CD4-positive, alpha-beta T cell (primary cell): ENCODE results near the gene WDR27. TPM values are rescaled to one million over a fixed set of nuclear protein-coding genes. Genes with fewer than 3 reads are reported as not detected.

Experiments used
- ATAC-seq: fragments of 200-7000 bp; cut with Tn5 transposase; one replicate; pipeline ENCODE4 v1.10.0; 2022; ENCODE audit warnings: mild to moderate bottlenecking; ENCODE audit not compliant: poor library complexity
- CTCF ChIA-PET: fragments of 350-600 bp; sonication (Branson Sonifier 250); formaldehyde crosslinking; loops from one replicate; lab custom pipeline; 2021; ENCODE audit warnings: antibody characterized with exemption, inconsistent platforms; lab: Charles Lee
- POLR2A ChIA-PET: fragments of 350-600 bp; sonication (Branson Sonifier 250); formaldehyde crosslinking; loops from one replicate; lab custom pipeline; 2021; ENCODE audit warnings: antibody characterized with exemption, inconsistent platforms; lab: Charles Lee
- DNase-seq, 14 experiments: peaks; one replicate each; pipeline ENCODE4 v3.0.0-alpha.2; 2013 to 2020; ENCODE audit warnings: mixed read lengths in 2 of 14
- H3K27ac ChIP-seq, 2 donors: one replicate each; pipeline versions ENCODE4 v1.5.1 to v1.7.0; 2013; ENCODE audit warnings: low read length in 2 of 2, low read depth in 1 of 2, mild to moderate bottlenecking in 1 of 2
- H3K27me3 ChIP-seq, 2 experiments: 1 replicate in 1 of 2; 2 replicates in 1 of 2; pipeline versions ENCODE4 v1.6.1 to v1.7.0; 2013; ENCODE audit warnings: low read length in 2 of 2, control low read depth in 1 of 2, mild to moderate bottlenecking in 1 of 2, moderate library complexity in 1 of 2; ENCODE audit not compliant: insufficient read depth in 2 of 2, control insufficient read depth in 1 of 2
- H3K36me3 ChIP-seq: one replicate; pipeline ENCODE4 v1.6.1; 2013; ENCODE audit warnings: low read length, control low read depth; ENCODE audit not compliant: insufficient read depth
- H3K4me1 ChIP-seq: one replicate; pipeline ENCODE4 v1.6.1; 2013; ENCODE audit warnings: low read length, control low read depth; ENCODE audit not compliant: insufficient read depth
- H3K4me3 ChIP-seq: one replicate; pipeline ENCODE4 v1.5.1; 2013; ENCODE audit warnings: mild to moderate bottlenecking, low read length, moderate library complexity
- H3K9me3 ChIP-seq, 2 experiments: 1 replicate in 1 of 2; 2 replicates in 1 of 2; pipeline versions ENCODE4 v1.6.1 to v1.7.0; 2013; ENCODE audit warnings: low read length in 2 of 2, mild to moderate bottlenecking in 2 of 2, control low read depth in 1 of 2, moderate library complexity in 1 of 2; ENCODE audit not compliant: control insufficient read depth in 1 of 2, insufficient read depth in 1 of 2
- H3K27ac Mint-ChIP-seq: one replicate; pipeline ENCODE4 v1.8.0; 2020; ENCODE audit warnings: mixed read lengths
- H3K27me3 Mint-ChIP-seq: one replicate; pipeline ENCODE4 v1.8.0; 2021; ENCODE audit warnings: mixed read lengths
- H3K36me3 Mint-ChIP-seq: one replicate; pipeline ENCODE4 v1.8.0; 2021; ENCODE audit warnings: low read depth, mixed read lengths
- H3K4me1 Mint-ChIP-seq: one replicate; pipeline ENCODE4 v1.8.0; 2021; ENCODE audit warnings: low read depth, mixed read lengths
- H3K4me3 Mint-ChIP-seq: one replicate; pipeline ENCODE4 v1.8.0; 2020; ENCODE audit warnings: mild to moderate bottlenecking, mixed read lengths
- H3K9me3 Mint-ChIP-seq: one replicate; pipeline ENCODE4 v1.8.0; 2020; ENCODE audit warnings: mixed read lengths
- intact Hi-C, 2 experiments: fragments of 100-400 bp; cut with DNase I in 1 of 2; cut with micrococcal nuclease in 1 of 2; formaldehyde crosslinking; loops; one replicate each; pipeline versions ENCODE4 v1.15.1 to v1.9.0; 2023 to 2025; cut with DNase I, micrococcal nuclease
- total RNA-seq, 174 experiments: library from RNA in 2 of 174; stranded (reverse) in 2 of 174; gene quantifications; one replicate each; pipeline ENCODE4 v1.2.3 and lab custom pipeline; 2021 to 2026
- TF ChIP-seq, protein P1 (sequence below): fragments of 200-600 bp; IDR thresholded peaks from one replicate; pipeline ENCODE4 v1.8.0; 2022; ENCODE audit warnings: antibody characterized with exemption, mild to moderate bottlenecking

WDR27 gene
- total RNA-seq, 2 experiments from 2014 or later, result 22.0 to 23.5 TPM

DNA sequence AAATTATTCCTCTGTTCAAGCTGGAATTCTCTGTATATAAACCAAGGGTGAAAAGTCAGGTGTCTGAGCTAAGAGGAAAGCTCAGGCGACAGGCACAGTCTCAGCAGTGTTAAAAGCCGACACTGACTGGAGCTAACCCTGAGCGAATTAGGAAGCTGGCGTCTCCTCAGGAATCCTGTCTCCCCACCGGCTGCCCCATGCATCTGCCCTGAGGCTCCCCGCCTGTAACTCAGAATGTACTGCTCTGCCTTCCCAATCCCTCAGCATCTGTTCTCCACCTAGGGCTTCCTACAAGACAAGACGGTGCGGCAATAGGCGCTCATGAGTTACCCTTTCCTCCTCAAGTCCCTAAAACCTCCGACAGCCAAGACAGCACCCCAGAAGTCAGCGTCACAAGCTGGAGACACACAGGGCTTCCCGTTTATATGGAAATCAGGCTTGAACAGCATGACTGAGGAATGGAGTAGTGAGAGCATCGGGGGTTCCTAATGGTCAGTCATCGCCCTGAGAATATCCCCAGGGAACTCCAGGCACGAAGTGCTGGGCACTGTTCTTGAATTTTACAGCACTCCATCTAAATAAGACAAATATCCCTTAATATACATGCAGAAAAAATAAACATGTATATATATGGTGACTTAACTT is 33.5 kb downstream of the WDR27 start:
- no peaks in the 10 kb centered on the region for H3K4me1 ChIP-seq
- peaks cover 23% of the 10 kb centered on the region for H3K36me3 ChIP-seq
- no peaks in the 10 kb centered on the region for H3K9me3 ChIP-seq
- Mint-ChIP-seq H3K27me3 (no peaks in the 10 kb centered on the region), H3K9me3 (no peaks in the 10 kb centered on the region), H3K4me3 (no peak overlapping the region), H3K4me1 (peaks cover 10% of the 10 kb centered on the region), H3K27ac (no peak overlapping the region), H3K36me3 (peaks cover 61% of the 10 kb centered on the region)
- H3K4me3 ChIP-seq, result no peak overlapping the region
- DNase-seq (no peak), ATAC-seq (no peak)
- CTCF ChIA-PET, result no interaction called here
- H3K27ac ChIP-seq, result no peak overlapping the region
- intact Hi-C loops, result no loop called here
- TF ChIP-seq, protein P1, sequence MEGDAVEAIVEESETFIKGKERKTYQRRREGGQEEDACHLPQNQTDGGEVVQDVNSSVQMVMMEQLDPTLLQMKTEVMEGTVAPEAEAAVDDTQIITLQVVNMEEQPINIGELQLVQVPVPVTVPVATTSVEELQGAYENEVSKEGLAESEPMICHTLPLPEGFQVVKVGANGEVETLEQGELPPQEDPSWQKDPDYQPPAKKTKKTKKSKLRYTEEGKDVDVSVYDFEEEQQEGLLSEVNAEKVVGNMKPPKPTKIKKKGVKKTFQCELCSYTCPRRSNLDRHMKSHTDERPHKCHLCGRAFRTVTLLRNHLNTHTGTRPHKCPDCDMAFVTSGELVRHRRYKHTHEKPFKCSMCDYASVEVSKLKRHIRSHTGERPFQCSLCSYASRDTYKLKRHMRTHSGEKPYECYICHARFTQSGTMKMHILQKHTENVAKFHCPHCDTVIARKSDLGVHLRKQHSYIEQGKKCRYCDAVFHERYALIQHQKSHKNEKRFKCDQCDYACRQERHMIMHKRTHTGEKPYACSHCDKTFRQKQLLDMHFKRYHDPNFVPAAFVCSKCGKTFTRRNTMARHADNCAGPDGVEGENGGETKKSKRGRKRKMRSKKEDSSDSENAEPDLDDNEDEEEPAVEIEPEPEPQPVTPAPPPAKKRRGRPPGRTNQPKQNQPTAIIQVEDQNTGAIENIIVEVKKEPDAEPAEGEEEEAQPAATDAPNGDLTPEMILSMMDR, result no peak
- no peaks in the 10 kb centered on the region for H3K27me3 ChIP-seq
- POLR2A ChIA-PET, result no interaction called here

DNA sequence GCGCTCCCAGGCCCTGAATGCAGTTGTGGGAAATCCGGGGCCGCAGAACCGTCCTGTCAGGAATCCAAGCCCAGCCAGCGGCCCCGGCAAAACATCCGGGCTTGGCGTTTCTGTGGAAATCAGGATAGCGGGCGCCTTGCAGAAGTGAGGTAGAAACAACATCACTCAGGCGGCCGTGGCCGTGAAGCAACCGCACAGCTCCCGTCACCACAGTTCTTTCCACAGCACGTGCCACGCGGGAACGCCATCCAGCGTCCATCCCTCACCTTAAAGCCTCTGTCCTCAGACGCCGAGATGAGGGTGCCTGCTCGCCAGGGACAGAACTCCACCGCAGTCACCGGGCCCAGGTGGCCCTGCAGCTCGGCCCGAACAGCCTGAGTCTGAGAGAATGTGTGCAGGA is 34.1 kb downstream of the WDR27 start:
- Histone ChIP-seq H3K4me3 (no peak overlapping the region), H3K27ac (no peak overlapping the region), H3K4me1 (no peaks in the 10 kb centered on the region), H3K36me3 (peaks cover 23% of the 10 kb centered on the region), H3K9me3 (no peaks in the 10 kb centered on the region), H3K27me3 (no peaks in the 10 kb centered on the region)
- CTCF ChIA-PET, result no interaction called here
- intact Hi-C loops, result no loop called here
- DNase-seq (no peak), ATAC-seq (no peak)
- Mint-ChIP-seq H3K4me3 (no peak overlapping the region), H3K9me3 (no peaks in the 10 kb centered on the region), H3K4me1 (peaks cover 10% of the 10 kb centered on the region), H3K27ac (no peak overlapping the region), H3K27me3 (no peaks in the 10 kb centered on the region), H3K36me3 (peaks cover 64% of the 10 kb centered on the region)
- POLR2A ChIA-PET, result no interaction called here
- TF ChIP-seq, protein P1, result no peak

DNA sequence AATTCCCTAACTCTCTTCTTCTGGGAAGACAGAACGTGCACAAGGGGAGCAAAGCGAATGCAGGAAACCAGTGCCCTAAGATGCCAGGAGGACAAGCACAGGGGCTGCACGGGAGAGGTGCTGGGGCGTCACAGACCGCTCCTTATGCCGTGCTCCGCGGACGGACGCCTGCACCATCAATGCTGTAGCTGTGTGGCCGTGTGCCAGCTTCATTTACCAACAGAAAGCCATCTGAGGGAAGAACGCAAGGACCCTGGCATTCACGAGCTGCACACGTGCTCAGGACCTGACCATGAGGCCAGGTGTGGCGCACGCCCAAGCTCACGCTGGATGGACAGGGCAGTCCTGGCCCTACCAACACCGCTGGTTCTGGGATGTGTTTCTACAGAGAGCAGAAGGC is 35.4 kb downstream of the WDR27 start:
- H3K36me3 Mint-ChIP-seq, result peaks cover 62% of the 10 kb centered on the region
- POLR2A ChIA-PET, result no interaction called here
- H3K27ac ChIP-seq, result no peak overlapping the region

More for the DNA sequence above, 35.4 kb downstream of the WDR27 start:
- Histone ChIP-seq H3K4me1 (no peaks in the 10 kb centered on the region), H3K27me3 (no peaks in the 10 kb centered on the region), H3K4me3 (no peak overlapping the region), H3K9me3 (no peaks in the 10 kb centered on the region), H3K36me3 (peaks cover 23% of the 10 kb centered on the region)
- Mint-ChIP-seq H3K27me3 (no peaks in the 10 kb centered on the region), H3K27ac (no peak overlapping the region), H3K4me3 (no peak overlapping the region), H3K9me3 (no peaks in the 10 kb centered on the region), H3K4me1 (peaks cover 10% of the 10 kb centered on the region)
- intact Hi-C loops, result no loop called here
- CTCF ChIA-PET, result no interaction called here
- DNase-seq, result no peak
- no peak for ATAC-seq
- TF ChIP-seq, protein P1, result no peak
